GM23248 (cell line): ENCODE measurements around the gene CMSS1.

ENCODE experiments used
- EZH2 ChIP-seq: fragments of 200-600 bp; sonication (generic); IDR thresholded peaks from 2 replicates; pipeline ENCODE4 v1.6.1; 2018; ENCODE audit warnings: antibody characterized with exemption, mild to moderate bottlenecking; ENCODE audit not compliant: insufficient read depth, poor library complexity, severe bottlenecking
- EZH2phosphoT487 ChIP-seq: fragments of 200-600 bp; sonication (generic); IDR thresholded peaks from 2 replicates; pipeline ENCODE4 v1.6.1; 2018; ENCODE audit warnings: antibody characterized with exemption, moderate library complexity, mild to moderate bottlenecking, low read depth; ENCODE audit not compliant: insufficient read depth

DNA sequence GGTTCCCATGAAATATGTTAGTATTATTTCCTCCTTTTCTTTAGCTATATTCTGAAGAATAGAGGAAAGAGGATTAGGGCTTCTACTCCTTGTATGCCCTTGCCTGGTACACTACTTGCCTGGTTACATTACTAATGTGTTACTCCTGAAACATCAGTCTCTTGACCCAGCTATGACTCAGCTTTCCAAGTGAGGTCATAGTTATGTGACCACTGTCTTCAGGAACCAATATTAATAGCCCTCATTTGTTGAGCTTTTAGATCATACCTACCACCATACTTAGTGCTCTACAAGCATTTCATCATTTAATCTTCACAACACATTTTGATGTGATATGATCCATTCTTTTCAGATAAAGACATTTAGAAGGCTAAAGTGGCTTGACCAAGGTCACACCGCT is 60.3 kb downstream of the CMSS1 start:
- no peak for TF ChIP-seq EZH2
- no peak for TF ChIP-seq EZH2phosphoT487
